Kasumi-1 (cell line): ENCODE measurements around the gene MYL6.
"Not testable (repeated sequence)": the region's sequence is repeated elsewhere in the genome, so short reads cannot be mapped to it uniquely, and the experiment has no call there.

Source experiments
- DNase-seq, 2 experiments: peaks; one replicate each; lab custom pipeline; 2025; lab: John Stamatoyannopoulos, UW

The MYL6 gene

DNA sequence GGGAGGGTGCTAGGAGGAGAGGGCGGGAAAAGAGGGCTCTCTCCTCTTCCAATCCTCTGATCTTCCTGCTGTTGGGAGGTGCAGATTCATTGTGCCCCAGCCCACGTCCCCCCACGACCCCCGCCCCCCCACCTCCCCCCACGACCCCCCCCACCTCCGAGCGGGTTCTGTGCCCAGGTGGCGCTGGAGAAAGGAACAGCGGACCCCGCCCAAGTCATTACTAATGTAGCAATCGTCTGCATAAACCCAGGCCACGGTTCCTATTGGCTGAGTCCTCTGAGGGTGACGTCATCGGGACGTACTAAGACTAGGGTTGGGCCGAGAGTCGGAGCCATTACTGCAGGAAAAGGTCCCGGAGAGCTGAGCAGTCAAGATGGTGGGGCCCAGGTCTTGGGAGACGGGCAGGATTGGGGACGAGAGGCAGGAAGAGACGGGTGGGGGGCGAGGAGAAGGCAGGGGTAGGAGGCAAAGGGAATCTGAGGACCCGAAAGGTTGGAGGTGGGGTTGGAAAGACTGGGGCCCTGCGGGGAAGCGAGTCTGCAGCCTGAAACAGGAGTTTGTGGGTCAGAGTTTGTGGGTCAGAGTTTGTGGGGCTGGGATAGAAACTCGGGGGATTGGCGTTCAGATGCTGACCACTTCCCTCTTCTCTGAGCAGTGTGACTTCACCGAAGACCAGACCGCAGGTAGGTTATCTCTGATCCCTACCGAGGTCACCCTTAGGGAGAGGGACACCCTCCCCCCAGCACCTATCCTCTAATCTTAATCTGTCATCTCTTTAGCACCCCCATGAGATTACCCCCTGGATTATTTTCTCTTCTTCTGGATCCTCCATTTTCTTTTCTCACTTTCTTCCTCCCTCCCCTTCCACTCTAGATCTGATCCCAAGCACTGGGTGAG lies at the start of gene MYL6:
MYL6 (plus strand) TSS at position 331 of the 897 bp plus-strand sequence; CDS start at position 374, 43 bp downstream.
- DNase-seq = peak; percentile 98

DNA sequence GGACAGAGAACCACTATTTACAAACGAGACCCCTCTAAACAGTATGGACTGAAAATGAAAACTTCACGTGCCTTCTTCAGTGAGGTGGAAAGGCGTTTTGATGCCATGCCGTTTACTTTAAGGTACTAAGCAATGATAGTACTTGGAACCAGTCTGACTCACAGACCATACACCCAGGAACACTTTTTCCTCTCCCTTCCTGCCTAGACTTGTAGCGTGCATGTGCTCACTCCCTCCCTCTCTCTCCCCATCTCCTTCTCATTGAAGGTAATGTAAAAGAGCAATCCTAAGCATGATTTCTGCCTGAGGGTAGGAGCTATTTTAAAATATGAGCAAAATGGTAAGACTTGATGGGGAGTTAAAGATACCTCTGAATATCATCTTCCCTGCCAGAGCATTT lies 47.6 kb upstream of the MYL6 start:
- no peak for DNase-seq

DNA sequence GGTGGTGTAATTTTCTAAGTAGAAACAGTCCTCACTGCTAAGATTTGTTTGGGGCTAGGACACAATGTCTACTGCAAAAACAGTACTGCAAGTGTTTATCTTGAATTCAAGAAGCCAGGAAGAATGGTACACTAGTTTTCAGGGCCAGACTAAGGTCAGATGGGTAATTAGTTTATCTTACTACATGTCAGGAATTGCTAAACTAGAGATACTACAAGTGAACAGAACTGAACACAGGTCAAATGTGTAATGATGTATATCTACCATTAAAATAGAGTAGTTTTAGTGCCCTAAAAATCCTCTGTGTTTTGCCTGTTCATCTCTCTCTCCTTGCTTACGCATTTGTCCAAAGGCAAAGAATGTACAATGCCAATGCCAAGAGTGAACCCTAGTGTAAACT lies 44.1 kb upstream of the MYL6 start:
- no peak for DNase-seq

DNA sequence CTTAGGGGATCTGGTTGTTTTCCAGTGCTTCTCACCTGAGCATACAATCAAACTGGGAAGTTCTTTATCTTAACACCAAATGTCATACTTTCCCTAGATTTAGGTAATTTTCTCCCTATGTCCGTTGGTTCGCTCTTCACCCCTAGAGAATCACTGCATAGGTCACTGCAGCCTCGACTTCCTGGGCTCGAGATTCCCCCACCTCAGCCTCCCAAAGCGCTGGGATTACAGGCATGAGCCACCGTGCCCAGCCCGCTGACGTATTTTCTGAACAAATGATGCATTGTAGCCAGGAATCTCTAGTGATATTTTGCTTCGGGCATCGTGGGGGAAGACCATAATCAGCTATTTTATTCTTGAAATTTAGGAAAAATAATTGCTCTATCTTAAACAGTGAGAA lies 42.8 kb upstream of the MYL6 start:
- no peak for DNase-seq

DNA sequence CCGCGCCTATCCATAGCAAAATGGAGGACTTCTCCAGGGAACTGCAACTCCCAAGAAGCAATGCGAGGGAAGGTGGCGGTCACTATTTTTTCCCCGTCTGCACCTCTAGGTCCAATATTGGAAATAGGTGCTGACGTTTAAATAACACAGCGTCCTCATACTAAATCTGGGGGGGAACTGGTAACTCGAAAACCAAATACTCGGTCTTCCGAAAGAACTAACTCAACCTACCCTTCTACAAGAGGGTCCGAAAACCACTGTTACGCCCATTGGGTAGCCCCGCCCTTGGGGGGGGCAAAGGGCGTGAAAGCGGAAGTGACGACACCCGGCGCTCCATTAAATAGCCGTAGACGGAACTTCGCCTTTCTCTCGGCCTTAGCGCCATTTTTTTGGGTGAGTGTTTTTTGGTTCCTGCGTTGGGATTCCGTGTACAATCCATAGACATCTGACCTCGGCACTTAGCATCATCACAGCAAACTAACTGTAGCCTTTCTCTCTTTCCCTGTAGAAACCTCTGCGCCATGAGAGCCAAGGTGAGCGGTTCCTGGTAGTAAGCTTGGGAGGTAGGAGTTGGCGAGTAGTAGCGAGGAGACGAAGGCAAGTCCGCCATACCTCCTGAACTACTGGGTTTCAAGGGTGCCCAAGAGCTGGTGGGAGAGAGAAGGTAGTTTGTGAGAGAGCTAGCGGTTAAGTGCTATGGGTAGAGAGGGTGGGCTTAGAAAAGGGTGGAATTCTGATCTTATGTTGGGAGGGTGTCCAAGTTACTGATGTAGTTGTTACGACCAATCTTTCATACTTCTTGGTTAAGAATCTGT lies 41.7 kb upstream of the MYL6 start, which contains the start of gene RPL41:
RPL41 (plus strand) TSS at position 367 of the 815 bp plus-strand sequence.
- DNase-seq = peak; percentile 94 to 96

DNA sequence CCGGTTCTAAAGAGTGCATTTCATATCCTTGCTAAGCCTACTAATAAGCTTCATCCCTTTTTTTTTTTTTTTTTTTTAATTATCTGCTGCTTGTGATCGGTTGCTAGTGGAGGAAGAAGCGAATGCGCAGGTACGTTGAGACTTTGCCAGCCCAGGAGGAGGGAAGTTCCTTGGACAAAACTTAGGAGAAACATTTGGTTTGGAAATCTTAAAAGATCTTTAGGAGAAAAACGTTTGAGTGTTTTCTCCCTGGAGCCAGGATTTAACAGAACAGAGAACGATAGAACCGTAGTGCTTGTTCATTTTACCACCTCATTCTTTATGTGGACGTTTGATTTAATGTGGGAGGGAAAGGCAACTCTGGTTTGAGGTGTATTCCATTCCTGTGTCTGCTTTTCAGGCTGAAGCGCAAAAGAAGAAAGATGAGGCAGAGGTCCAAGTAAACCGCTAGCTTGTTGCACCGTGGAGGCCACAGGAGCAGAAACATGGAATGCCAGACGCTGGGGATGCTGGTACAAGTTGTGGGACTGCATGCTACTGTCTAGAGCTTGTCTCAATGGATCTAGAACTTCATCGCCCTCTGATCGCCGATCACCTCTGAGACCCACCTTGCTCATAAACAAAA lies 41.0 kb upstream of the MYL6 start:
- DNase-seq = not testable (repeated sequence)

DNA sequence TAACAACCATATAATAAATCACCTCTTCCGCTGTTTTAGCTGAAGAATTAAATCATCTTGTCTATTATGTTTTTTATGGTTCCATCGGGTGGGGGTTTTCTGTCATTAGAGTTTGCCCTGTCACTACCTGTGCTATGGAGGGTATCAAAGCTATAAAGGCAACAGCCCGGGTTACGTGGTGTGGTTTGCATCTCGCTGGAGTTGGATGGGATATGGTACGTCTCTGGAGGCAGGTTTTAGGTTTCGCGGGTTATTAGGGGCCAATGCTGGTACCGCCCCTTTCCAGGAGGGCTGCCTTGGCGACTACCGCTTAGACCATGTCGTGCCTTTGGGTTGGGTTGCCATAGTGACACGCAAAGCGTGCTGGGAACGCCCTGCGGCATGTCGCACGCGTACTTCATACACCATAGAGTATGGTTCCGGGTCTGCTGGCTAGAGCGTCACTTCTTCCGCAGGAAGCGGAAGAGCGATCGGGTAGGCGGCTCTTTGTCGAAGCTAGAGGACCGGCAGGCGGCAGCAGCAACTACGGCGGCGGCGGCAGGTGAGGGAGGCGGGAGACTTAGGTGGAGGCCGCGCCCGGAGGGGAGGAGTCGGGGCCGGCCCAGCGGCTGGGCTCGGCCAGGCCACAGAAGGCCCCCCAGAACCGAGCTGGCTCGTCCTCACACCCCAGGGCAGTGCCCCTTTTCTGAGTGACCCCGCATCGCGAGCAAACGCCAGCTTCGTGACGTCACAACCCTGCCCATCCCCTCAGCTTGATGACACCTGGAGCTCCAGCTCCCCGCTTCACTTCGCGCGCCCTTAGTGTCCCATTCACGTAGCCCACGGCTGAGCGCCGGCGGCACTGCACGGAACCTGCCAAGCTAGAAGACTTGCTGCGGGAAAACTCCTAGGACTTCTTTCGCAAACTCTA lies 40.1 kb upstream of the MYL6 start, which contains the start of gene ZC3H10:
ZC3H10 (plus strand) TSS at position 489 of the 910 bp plus-strand sequence. CDS start 2,297 bp downstream, outside the sequence.
- peak; percentile 98 to 99 for DNase-seq

DNA sequence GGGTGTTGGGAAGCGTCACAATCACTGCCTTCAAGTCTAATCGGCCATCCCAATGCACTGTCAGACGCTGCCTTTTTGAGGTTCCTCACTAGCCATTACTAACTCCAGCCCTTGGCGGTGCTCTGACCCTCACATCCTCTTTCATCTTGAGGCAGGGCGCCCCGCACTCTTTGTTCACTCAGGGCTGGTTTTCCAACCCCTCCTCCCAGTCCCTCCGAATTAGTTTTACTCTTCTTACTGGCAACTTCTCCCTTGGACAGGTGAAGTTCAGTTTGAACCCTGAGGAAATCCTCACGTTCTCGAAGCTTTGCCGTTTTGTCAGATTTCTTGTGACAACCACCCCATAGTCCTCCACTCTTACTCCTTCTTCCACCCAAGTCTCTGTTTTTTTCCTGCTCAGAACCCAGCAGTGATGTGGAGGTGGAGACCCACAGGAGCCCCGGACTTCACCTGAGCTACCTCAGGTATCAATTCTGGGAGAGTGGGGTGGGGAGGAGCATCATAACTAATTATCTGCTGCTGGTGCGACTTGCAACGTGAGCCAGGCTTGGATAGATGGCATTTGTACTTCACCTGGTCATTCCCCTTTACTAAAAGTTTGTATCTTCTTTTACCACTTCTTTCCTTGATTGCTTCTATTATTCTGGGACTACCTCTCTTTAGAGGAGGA lies 39.3 kb upstream of the MYL6 start:
- no peak for DNase-seq

DNA sequence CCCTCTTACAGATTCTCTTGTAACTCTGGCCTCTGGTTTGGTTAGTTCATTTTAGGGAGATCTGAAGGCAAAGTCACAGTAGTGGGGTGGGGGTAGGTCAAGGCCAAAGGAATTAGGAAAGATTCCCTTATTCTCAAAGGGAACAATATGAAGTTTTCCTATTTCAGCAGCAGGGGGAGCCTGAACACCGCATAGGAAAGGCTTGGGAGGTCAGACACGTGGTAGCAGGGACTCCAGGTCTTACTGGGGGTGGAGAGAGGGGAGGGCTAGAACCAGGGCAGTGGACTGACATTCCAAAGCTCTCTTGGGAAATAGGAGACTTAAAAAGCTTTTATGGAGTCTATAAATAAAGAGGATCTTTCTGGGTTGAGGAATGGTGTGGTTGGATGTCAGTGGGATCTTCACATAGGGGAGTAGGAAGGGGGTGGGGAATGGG lies 38.8 kb upstream of the MYL6 start:
- DNase-seq = peak; percentile 91 to 94

DNA sequence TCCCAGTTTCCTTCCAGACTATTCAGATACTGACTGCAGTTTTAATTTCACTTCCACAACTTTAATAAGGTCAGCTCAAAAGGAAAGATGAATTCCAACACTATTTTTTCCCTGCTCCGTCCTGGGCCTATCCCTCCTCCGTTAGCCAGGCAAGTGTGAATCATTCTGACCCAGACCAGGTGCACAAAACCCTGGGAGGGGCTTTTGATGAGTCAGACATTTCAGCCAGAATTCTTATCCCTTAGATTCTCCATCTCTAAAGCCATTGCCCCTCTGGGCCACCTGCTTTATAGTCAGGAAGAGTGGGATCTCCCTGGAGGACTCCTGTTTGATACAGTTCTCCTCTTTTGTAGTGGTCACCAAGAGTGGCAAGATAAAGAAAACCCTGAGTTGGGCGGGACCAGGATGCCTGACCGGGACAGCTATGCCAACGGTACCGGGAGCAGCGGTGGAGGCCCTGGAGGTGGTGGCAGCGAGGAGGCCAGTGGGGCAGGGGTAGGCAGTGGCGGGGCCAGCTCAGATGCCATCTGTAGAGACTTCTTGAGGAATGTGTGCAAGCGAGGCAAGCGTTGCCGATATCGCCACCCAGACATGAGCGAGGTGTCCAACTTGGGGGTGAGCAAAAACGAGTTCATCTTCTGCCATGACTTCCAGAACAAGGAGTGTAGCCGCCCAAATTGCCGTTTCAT lies 37.9 kb upstream of the MYL6 start:
- no peak for DNase-seq

DNA sequence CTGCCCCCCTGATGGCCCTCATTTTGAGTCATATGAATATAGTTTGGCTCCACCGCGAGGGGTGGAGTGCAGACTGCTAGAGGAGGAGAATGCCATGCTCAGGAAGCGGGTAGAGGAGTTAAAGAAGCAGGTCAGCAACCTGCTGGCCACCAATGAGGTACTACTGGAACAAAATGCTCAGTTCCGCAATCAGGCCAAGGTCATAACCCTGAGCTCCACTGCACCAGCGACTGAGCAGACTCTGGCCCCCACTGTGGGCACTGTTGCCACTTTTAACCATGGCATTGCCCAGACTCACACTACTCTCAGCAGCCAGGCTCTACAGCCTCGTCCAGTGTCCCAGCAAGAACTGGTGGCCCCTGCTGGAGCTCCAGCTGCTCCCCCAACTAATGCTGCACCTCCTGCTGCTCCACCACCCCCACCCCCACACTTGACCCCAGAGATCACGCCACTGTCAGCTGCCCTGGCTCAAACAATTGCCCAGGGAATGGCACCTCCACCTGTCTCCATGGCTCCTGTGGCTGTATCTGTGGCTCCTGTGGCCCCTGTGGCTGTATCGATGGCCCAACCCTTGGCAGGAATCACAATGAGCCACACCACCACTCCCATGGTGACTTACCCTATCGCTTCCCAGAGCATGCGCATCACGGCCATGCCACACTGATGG lies 36.8 kb upstream of the MYL6 start:
- no peak for DNase-seq

DNA sequence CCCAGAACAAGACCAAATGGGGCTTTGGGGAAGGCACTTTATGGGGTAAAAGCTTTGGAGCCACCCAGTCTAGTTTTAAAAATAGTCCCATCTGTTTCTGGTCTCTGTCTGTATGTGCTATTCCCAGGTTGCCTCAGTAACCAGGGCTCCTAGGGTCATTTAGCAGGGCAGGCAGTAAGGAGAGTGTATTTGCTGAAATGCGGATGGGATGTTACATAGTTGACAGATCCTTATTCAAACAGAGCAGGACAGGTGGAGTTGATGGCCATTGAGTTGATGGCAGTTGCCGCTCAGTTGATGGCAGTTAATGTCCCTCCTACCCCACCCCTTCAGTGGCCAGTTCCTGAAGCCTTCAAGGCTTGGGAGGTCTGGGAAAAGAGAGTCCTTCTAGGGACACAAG lies 35.5 kb upstream of the MYL6 start:
- DNase-seq = no peak

DNA sequence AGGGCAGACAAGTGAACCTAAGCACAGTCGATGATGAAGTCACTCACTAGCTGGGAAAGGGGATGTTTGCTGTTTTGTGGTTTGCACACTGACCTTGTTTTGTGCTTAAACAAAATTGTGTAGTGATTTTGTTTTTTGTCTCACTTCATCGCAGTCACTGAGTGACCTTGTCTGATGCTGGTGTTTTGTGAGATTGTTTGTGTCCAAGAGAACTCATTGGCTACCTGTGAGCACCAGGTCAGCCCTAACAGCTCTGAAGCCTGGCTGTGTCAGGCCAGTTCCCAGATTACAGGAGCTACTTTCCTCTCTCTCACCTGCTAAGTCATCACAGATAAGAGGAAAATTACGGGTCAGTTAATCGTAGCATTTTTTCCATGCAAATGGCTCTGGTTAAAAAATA lies 34.0 kb upstream of the MYL6 start:
- DNase-seq = no peak

DNA sequence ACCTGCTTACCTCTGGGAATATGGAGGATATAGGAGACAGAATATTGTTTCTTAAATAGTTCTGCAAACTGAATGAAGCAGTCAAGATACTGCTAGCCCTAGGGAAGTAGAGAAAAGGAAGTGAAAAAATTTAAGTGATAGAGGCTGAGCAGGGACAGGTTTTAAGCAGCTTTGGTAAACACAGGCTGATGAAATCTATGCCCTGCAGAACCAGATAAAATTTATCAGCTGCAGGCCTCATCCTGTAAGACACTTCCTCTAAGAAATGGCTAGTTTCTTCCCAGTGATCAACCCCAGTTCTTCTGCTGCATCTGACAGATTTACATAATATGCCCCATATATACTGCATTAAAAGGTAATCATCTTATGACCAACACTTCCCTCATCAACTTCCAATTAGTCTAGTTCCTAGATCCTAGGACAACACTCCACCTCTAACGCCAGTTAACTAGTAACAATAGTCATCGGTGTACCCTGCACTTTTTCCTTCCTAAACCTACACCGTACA lies 31.4 kb upstream of the MYL6 start:
- DNase-seq = peak; percentile 39 to 45

DNA sequence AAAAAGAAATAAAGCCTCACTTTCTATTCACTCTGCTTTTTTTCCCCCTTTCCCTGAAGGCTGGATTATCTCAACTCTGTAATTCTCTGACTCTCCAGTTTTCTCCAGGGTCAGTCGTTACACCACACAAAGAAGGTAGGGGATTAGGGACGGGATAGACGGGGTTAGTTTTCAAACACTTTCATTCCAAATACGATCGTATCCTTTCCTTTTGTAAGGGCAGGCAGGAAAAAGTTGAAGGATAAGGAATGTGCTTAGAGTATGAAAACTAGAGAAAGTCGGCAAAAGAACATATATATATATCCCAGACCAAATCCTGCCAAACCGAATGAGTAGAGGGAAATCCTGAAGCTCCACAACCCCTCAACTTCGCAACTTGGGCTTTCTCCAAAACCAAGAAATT lies 30.7 kb upstream of the MYL6 start:
- DNase-seq = no peak

DNA sequence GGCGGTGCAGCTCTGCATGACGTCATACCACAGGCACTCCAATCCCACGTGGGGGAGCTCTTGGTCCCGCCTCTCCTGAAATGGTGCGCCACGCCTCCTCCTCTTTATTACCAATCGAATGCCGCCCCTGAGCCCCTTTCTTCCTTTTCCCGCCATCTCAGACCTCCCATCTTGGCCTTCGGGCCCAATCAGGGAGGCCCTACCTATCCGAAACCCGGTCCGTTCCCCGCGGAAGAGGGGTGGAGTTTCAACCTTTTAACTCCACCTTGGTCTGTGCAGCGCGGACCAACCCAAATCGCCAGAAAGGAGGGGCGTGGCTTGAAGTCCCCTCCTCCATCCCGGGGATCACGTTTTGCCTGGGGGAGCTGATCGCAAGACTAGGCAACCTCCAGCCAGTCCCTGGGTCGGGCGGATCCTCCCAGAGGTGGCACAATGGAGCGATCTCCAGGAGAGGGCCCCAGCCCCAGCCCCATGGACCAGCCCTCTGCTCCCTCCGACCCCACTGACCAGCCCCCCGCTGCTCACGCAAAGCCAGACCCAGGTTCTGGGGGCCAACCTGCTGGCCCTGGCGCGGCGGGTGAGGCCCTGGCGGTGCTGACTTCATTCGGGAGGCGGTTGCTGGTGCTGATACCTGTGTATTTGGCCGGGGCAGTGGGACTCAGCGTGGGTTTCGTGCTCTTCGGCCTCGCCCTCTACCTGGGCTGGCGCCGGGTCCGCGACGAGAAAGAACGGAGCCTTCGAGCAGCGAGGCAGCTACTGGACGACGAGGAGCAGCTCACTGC lies 30.1 kb upstream of the MYL6 start, which contains the start of gene ESYT1:
ESYT1 (plus strand) TSS at position 380 of the 782 bp plus-strand sequence; CDS start at position 433, 53 bp downstream.
- DNase-seq = peak; percentile 99

DNA sequence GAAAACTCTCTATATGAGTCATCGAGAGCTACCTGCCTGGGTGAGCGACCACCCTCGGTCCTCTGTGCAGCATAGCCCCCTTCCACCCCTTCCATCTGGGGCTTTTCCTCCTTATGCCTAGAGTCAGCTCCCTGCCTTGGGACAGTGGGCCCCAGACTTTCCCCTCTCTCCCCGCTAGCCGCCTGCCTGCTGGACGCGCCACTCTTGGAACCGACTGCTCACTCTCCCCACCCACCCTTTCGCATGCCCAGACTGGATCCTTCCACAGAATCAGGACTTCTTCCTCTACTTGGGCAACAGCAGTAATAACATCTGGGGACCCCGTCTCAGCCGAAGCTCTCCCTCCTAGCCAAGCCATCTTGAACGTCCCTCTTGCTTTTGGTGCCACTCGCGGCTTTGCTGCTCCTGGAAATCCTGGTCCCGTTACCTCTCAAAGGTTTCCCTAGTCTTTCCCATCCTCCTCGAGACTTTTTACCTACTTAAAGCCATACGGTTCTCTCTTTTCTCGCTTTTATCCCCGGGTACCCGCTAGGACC lies 29.4 kb upstream of the MYL6 start:
- peak; percentile 40 to 71 for DNase-seq
